Ishikawa (cell line): ENCODE measurements around the gene ZBTB38.

Experiments used
- CEBPB ChIP-seq: IDR thresholded peaks from 2 replicates; pipeline ENCODE4 v1.6.1; 2012
- CREB1 ChIP-seq: IDR thresholded peaks from 2 replicates; pipeline ENCODE4 v1.6.1; 2012; ENCODE audit warnings: low read depth
- EGR1 ChIP-seq: IDR thresholded peaks from 2 replicates; pipeline ENCODE4 v1.6.1; 2012
- EP300 ChIP-seq: IDR thresholded peaks from 2 replicates; pipeline ENCODE4 v1.6.1; 2012; ENCODE audit warnings: borderline replicate concordance
- FOXM1 ChIP-seq: IDR thresholded peaks from 2 replicates; pipeline ENCODE4 v1.6.1; 2012; ENCODE audit warnings: low read depth, borderline replicate concordance
- MAX ChIP-seq: IDR thresholded peaks from 2 replicates; pipeline ENCODE4 v1.6.1; 2012
- NFIC ChIP-seq: IDR thresholded peaks from 2 replicates; pipeline ENCODE4 v1.6.1; 2012
- RAD21 ChIP-seq: IDR thresholded peaks from 2 replicates; pipeline ENCODE4 v1.6.1; 2012; ENCODE audit warnings: low read depth
- REST ChIP-seq: IDR thresholded peaks from 2 replicates; pipeline ENCODE4 v1.6.1; 2012; ENCODE audit warnings: low read depth, mild to moderate bottlenecking
- TAF1 ChIP-seq: IDR thresholded peaks from 2 replicates; pipeline ENCODE4 v1.6.1; 2012; ENCODE audit warnings: low read depth, mild to moderate bottlenecking
- TCF12 ChIP-seq: IDR thresholded peaks from 2 replicates; pipeline ENCODE4 v1.6.1; 2012; ENCODE audit warnings: low read depth
- TEAD4 ChIP-seq: IDR thresholded peaks from 2 replicates; pipeline ENCODE4 v1.6.1; 2012
- USF1 ChIP-seq: IDR thresholded peaks from 2 replicates; pipeline ENCODE4 v1.6.1; 2012
- YY1 ChIP-seq: IDR thresholded peaks from 2 replicates; pipeline ENCODE4 v1.6.1; 2012; ENCODE audit warnings: low read depth
- ZBTB7A ChIP-seq: IDR thresholded peaks from 2 replicates; pipeline ENCODE4 v1.6.1; 2012; ENCODE audit warnings: low read depth

The ZBTB38 gene

GRCh38 chr3:141405025-141405424 lies 36.7 kb downstream of the ZBTB38 start:
- TF ChIP-seq TCF12 (no peak), FOXM1 (no peak), REST (no peak), TEAD4 (no peak), USF1 (no peak), EGR1 (no peak), EP300 (no peak), CEBPB (no peak), TAF1 (no peak), ZBTB7A (no peak), RAD21 (no peak), NFIC (no peak), YY1 (no peak)

- TF ChIP-seq RAD21 (no peak), TEAD4 (no peak), CEBPB (no peak)
Observed at GRCh38 chr3:141405591-141405990, 37.3 kb downstream of the ZBTB38 start.

- TF ChIP-seq REST, result no peak
- TF ChIP-seq RAD21, result no peak
- no peak for TF ChIP-seq MAX
- no peak for TF ChIP-seq FOXM1
- no peak for TF ChIP-seq TCF12
Observed at GRCh38 chr3:141406265-141406664, 38.0 kb downstream of the ZBTB38 start.

- no peak for TF ChIP-seq TCF12
- TF ChIP-seq CEBPB, result no peak
- TF ChIP-seq EP300, result no peak
- TF ChIP-seq YY1, result no peak
- TF ChIP-seq MAX, result no peak
- TF ChIP-seq RAD21, result no peak
- TF ChIP-seq FOXM1, result no peak
- no peak for TF ChIP-seq USF1
- no peak for TF ChIP-seq NFIC
- no peak for TF ChIP-seq ZBTB7A
- no peak for TF ChIP-seq CREB1
- no peak for TF ChIP-seq REST
- no peak for TF ChIP-seq TEAD4
- no peak for TF ChIP-seq TAF1
- no peak for TF ChIP-seq EGR1
Observed at GRCh38 chr3:141407047-141407446, 38.7 kb downstream of the ZBTB38 start.

- TF ChIP-seq REST (no peak), MAX (no peak), CEBPB (no peak), TAF1 (no peak), NFIC (no peak), FOXM1 (no peak), RAD21 (no peak), TCF12 (no peak), USF1 (no peak), ZBTB7A (no peak)
Observed at GRCh38 chr3:141407825-141408224, 39.5 kb downstream of the ZBTB38 start.
